Hypothalamus (tissue), 51 donors: Measurements from ENCODE around the gene MINDY4.
A peak's percentile ranks its signal among the peaks of the same experiment; 100 is the strongest.

Source experiments
- DNase-seq, 51 donors: peaks; one replicate each; lab custom pipeline; 2025; lab: John Stamatoyannopoulos, UW

Gene MINDY4

GRCh38 chr7:30894866-30895605 lies 123.8 kb downstream of the MINDY4 start:
- DNase-seq: no peak

- no peak for DNase-seq
Observed at GRCh38 chr7:30896036-30896435, 124.8 kb downstream of the MINDY4 start.

- DNase-seq: no peak
Observed at GRCh38 chr7:30896783-30897637, 125.8 kb downstream of the MINDY4 start.

- no peak for DNase-seq
Observed at GRCh38 chr7:30897770-30898169, 126.6 kb downstream of the MINDY4 start.

GRCh38 chr7:30898411-30898810 lies 127.2 kb downstream of the MINDY4 start:
- peak in 7 of 51 donors; percentile 12 to 23 (median 20) for DNase-seq

- no peak for DNase-seq
Observed at GRCh38 chr7:30899066-30899465, 127.8 kb downstream of the MINDY4 start.

GRCh38 chr7:30899630-30900029 lies 128.4 kb downstream of the MINDY4 start:
- no peak for DNase-seq

- no peak for DNase-seq
Observed at GRCh38 chr7:30900053-30900452, 128.8 kb downstream of the MINDY4 start.

- no peak for DNase-seq
Observed at GRCh38 chr7:30900803-30901362, 129.7 kb downstream of the MINDY4 start.

GRCh38 chr7:30901856-30902255 lies 130.6 kb downstream of the MINDY4 start:
- DNase-seq: no peak

GRCh38 chr7:30902466-30902865 lies 131.2 kb downstream of the MINDY4 start:
- DNase-seq: no peak

GRCh38 chr7:30903146-30903545 lies 131.9 kb downstream of the MINDY4 start:
- DNase-seq: no peak

- no peak for DNase-seq
Observed at GRCh38 chr7:30904561-30904960, 133.3 kb downstream of the MINDY4 start.

- DNase-seq: no peak
Observed at GRCh38 chr7:30905078-30906012, 134.1 kb downstream of the MINDY4 start.

GRCh38 chr7:30906014-30906413 lies 134.8 kb downstream of the MINDY4 start:
- no peak for DNase-seq

- DNase-seq: no peak
Observed at GRCh38 chr7:30906515-30907240, 135.5 kb downstream of the MINDY4 start.

GRCh38 chr7:30907527-30908267 lies 136.5 kb downstream of the MINDY4 start:
- no peak for DNase-seq

- DNase-seq: peak in 4 of 51 donors; percentile 9 to 19 (median 14)
Observed at GRCh38 chr7:30908681-30909080, 137.5 kb downstream of the MINDY4 start.

GRCh38 chr7:30909431-30909830 lies 138.2 kb downstream of the MINDY4 start:
- DNase-seq: no peak
